HFFc6 (cell line): ENCODE results near the gene GOLGA2. TPM values are rescaled to one million over a fixed set of nuclear protein-coding genes. Genes with fewer than 3 reads are reported as not detected.

Experiments used
- DNase-seq: peaks from one replicate; pipeline ENCODE4 v3.0.0-alpha.2; 2018
- H3K27ac Mint-ChIP-seq: 2 replicates; pipeline ENCODE4 v1.8.0; 2020; ENCODE audit warnings: mild to moderate bottlenecking, mixed read lengths
- H3K27me3 Mint-ChIP-seq: 2 replicates; pipeline ENCODE4 v1.8.0; 2021; ENCODE audit warnings: mild to moderate bottlenecking, moderate library complexity, mixed read lengths; ENCODE audit not compliant: insufficient read depth
- H3K36me3 Mint-ChIP-seq: 2 replicates; pipeline ENCODE4 v1.8.0; 2021; ENCODE audit warnings: low read depth, mixed read lengths
- H3K4me1 Mint-ChIP-seq: 2 replicates; pipeline ENCODE4 v1.8.0; 2020; ENCODE audit warnings: low read depth, mixed read lengths
- H3K4me3 Mint-ChIP-seq: 2 replicates; pipeline ENCODE4 v1.8.0; 2020; ENCODE audit warnings: mild to moderate bottlenecking, moderate library complexity, mixed read lengths
- H3K9me3 Mint-ChIP-seq: 2 replicates; pipeline ENCODE4 v1.8.0; 2020; ENCODE audit warnings: mild to moderate bottlenecking, mixed read lengths
- total RNA-seq, 6 experiments: library from RNA; stranded (reverse); fragmentation: NEBNext Ultra II Directional; extraction: Animal tissue kit (Norgen Biotek cat#: 25700); gene quantifications; 2 replicates in 1 of 6; 3 replicates in 5 of 6; pipeline ENCODE4 v1.2.3, GENCODE V29; 2021
- TF ChIP-seq, protein P1 (sequence below): fragments of 200-600 bp; sonication (generic); IDR thresholded peaks from 2 replicates; pipeline ENCODE4 v1.5.0; 2021; ENCODE audit warnings: antibody characterized with exemption, mild to moderate bottlenecking

GOLGA2 gene
- total RNA-seq, 6 experiments from 2014 or later: 142 to 167 (median 156) TPM

DNA sequence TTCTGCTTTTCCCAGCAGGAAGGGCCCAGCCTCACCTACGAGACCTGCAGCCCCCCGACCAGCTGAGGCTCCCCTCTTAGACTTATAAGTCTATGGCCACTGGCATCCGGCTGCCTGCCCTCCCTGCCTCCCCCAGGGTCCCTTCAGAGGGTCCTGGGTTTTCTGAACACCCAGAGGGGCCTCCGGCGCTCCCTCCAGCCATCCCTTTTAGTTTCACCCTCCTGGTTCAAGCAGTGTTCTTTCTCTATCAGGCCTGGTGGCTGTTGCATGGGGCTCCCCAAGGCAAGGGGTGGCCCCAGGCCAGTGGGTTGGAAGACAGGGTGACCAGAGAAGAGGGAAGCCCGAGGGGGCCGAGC is 21.8 kb downstream of the GOLGA2 start:
- H3K27me3 Mint-ChIP-seq: peaks cover 8% of the 10 kb centered on the region
- no peak overlapping the region for H3K27ac Mint-ChIP-seq
- peaks cover 33% of the 10 kb centered on the region for H3K36me3 Mint-ChIP-seq
- no peak for DNase-seq
- TF ChIP-seq, protein P1, sequence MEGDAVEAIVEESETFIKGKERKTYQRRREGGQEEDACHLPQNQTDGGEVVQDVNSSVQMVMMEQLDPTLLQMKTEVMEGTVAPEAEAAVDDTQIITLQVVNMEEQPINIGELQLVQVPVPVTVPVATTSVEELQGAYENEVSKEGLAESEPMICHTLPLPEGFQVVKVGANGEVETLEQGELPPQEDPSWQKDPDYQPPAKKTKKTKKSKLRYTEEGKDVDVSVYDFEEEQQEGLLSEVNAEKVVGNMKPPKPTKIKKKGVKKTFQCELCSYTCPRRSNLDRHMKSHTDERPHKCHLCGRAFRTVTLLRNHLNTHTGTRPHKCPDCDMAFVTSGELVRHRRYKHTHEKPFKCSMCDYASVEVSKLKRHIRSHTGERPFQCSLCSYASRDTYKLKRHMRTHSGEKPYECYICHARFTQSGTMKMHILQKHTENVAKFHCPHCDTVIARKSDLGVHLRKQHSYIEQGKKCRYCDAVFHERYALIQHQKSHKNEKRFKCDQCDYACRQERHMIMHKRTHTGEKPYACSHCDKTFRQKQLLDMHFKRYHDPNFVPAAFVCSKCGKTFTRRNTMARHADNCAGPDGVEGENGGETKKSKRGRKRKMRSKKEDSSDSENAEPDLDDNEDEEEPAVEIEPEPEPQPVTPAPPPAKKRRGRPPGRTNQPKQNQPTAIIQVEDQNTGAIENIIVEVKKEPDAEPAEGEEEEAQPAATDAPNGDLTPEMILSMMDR: no peak
- H3K4me1 Mint-ChIP-seq: peaks cover 15% of the 10 kb centered on the region
- no peaks in the 10 kb centered on the region for H3K9me3 Mint-ChIP-seq
- no peak overlapping the region for H3K4me3 Mint-ChIP-seq

DNA sequence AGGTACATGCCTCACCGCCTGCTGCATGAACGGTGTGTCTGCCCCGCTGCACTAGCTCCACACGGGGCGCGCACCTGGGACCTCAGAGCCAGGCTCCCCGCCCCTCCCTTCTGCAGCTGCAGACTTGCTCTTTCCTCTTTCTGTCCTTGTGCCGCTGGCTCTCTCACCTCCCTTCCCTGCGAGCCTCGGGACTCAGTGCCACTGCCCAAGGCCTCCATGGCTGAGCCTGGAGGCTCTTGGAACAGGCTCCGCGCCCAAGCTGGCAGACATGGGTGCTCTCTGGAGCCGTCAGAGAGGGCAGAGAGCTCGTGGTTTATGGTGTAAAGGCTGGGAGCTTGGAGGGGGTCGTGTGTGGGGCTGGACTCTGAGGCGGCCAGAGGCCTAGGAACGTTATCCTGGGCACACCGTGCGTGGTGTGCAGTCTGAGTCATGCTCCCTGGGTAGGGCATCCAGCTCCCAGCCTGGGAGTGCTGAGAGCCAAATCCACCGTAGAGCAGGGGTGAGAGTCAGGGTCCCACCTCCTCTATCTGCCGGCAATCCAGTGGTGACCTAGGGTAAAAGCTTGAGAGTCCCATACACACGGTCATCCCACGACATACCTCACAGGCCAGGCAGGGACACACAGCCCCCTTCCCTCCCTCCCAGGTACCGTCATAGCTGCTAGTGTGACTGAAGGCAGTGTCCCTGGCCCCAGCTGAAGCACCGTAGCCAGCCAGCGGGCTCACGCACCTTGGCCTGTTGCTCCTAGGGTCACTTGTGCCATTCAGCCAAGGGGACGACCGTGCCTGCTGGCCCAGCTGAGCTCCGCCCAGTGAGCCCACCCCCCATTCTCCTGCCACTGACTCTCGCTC is 22.4 kb downstream of the GOLGA2 start:
- TF ChIP-seq, protein P1: no peak
- H3K36me3 Mint-ChIP-seq: peaks cover 33% of the 10 kb centered on the region
- H3K4me1 Mint-ChIP-seq: peaks cover 15% of the 10 kb centered on the region
- no peak for DNase-seq
- H3K27ac Mint-ChIP-seq: no peak overlapping the region
- H3K27me3 Mint-ChIP-seq: peaks cover 8% of the 10 kb centered on the region
- H3K9me3 Mint-ChIP-seq: no peaks in the 10 kb centered on the region
- no peak overlapping the region for H3K4me3 Mint-ChIP-seq

GRCh38 chr9:128252317-128253139 is 23.3 kb downstream of the GOLGA2 start:
- Mint-ChIP-seq H3K4me3 (no peak overlapping the region), H3K9me3 (no peaks in the 10 kb centered on the region), H3K36me3 (peaks cover 30% of the 10 kb centered on the region), H3K4me1 (peaks cover 15% of the 10 kb centered on the region), H3K27me3 (peaks cover 6% of the 10 kb centered on the region), H3K27ac (peak overlapping the region; percentile 5)
- no peak for DNase-seq
- TF ChIP-seq, protein P1: no peak

- Mint-ChIP-seq H3K9me3 (no peaks in the 10 kb centered on the region), H3K4me1 (peaks cover 15% of the 10 kb centered on the region), H3K4me3 (no peak overlapping the region), H3K27ac (peak overlapping the region; percentile 5; the same call in 1 of the 2 replicates), H3K27me3 (peaks cover 5% of the 10 kb centered on the region), H3K36me3 (peaks cover 27% of the 10 kb centered on the region)
- DNase-seq: peak; percentile 50
- TF ChIP-seq, protein P1: no peak
Measured at GRCh38 chr9:128251732-128252100, 24.1 kb downstream of the GOLGA2 start.

DNA sequence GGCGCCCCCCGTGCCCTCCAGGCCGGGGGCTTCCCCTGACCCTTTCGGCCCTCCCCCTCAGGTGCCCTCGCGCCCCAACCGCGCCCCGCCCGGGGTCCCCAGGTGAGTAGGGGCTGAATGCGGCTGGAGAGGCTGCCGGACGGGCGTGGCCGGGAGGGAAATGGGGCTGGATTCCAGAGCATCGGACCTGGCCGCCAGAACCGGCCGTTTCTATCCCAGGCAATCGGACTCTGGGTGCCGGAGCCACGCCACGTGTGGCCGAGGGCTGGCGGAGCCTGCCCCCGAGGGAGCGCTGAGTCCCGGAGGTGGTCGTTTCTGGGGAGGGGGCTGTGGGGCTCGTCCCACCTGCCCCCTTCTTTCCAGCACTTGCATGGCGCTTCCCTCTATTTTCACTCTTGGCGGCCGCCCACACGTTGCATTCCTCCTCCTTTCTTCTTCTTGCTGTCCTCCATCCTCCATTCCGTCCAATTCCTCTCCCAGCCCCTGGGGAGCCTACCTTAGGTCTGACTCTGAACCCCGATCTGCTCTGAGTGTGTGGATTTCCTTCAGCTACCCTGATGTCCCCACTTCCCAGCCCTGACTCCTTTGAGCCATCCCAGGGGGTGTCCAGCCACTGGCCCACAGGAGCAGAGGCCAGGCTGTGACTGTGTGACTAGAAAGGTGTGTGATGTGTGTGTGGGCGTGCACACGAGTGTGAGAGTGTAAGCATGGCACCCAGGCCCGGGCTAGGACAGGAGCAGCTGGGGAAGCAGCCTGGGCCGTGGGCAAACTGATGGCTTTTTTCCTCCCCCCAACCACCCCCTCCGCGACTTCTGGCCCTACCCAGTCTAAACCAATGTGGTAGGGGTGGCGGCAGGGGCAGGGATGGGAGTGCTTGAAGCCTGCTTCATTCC is 24.7 kb downstream of the GOLGA2 start:
- TF ChIP-seq, protein P1: no peak
- Mint-ChIP-seq H3K9me3 (no peaks in the 10 kb centered on the region), H3K4me1 (peaks cover 19% of the 10 kb centered on the region), H3K4me3 (no peak overlapping the region), H3K36me3 (peaks cover 27% of the 10 kb centered on the region), H3K27ac (no peak overlapping the region), H3K27me3 (peaks cover 5% of the 10 kb centered on the region)
- no peak for DNase-seq
